GM19328 (cell line): ENCODE results near the gene USP7.
A peak's percentile ranks its signal among the peaks of the same experiment; 100 is the strongest.
"Not testable (repeated sequence)": the region's sequence is repeated elsewhere in the genome, so short reads cannot be mapped to it uniquely, and the experiment has no call there.

Source experiments
- ATAC-seq: cut with Tn5 transposase; IDR thresholded peaks from one replicate; pipeline ENCODE4 v1.9.1; 2021; ENCODE audit warnings: mild to moderate bottlenecking, moderate library complexity; ENCODE audit not compliant: unreplicated experiment

The USP7 gene

DNA sequence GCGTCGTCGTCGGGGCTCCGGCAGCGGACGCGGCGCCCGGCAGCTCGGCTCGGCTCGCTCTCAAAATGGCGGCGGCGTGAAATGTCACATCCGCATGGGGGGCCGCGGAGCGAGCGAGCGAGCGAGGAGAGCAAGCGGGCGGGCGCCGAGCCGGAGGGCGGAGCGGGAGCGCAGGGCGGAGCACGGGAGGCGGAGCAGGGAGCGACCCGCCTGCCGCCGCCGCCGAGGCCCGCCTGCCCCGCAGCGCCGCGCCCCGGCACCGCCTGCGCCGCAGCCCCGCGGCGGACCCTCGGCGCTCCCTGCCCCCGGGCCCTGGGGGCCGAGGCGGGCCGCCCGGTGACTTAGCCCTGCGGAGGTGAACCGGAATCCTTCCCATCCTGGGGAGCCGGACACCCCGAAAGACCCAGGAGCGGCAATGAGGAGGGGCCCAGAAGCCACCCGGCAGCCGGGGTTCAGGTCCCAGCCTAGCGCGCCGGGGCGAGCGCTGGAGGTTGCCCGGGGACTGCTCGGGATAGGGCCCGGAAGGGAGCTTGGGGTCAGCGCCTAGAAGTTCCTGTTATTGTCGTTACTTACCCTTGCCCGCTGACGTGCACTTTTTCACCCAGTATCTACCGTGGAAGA, at the start of gene USP7:
Gene USP7 (minus strand): TSS at position 86 of the 621 bp plus-strand sequence. CDS start 621 bp downstream, outside the sequence.
- peak; percentile 78 for ATAC-seq

DNA sequence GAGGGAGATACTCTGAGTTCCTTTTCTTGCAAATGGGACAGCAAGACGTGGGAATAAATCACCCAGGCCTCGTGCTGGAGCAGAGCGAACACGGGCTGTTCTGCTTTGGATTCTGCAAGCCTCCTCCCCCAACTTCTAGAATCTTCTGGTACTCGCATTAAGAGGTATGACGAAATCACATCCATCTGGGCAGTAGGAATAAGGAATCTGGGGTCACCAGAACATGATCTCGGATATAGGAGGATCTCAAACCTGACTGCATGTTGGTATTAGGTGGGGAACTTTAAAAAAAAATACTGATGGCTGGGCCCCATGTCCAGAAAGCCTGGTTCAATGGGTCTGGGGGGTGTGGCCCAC, 49.8 kb upstream of the USP7 start:
- no peak for ATAC-seq

DNA sequence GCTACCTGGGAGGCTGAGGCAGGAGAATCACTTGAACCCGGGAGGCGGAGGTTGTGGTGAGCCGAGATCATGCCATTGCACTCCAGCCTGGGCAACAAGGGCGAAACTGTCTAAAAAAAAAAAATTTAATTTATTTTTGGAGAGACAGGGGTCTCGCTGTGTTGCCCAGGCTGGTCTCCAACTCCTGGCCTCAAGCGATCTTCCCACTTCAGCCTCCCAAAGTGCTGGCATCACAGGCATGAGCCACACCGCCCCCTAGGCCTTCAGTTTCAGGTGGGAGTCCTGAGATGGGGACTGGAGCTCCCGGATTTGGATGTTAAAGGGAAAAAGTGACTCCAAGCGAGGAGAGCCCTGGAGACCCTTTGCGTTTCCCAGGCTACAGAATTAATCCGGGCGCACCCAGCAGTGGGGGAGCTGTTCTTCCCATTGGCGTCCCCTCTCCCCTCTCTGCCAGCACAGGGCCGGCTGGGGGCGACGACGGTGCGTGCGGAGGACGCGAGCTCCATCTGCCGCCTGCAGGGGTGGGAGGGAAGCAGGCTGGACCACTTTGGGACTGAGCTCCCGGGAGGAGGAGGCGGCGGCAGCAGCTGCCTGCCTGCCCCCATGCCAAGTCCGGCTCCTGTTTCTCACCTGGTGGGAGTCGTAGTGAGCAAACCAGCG, 49.3 kb upstream of the USP7 start:
- ATAC-seq, result no peak

DNA sequence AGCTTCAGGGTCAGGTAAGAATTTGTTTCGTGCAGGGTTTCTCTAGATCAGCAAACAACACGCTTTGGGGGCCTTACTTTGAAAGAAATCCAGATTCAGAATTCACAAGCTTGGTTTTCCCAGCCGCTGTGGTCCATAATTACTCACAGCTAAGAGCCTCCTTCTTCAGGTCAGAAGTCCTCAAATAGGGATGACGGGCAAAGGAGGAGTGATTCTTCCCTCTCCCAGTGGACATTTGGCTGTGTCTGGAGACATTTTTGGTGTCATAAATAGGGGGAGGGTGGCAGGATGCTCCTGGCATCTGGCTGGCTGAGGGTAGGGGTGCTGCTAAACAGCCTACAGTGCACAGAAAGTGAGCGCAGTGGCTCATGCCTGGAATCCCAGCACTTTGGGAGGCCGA, 48.6 kb upstream of the USP7 start:
- ATAC-seq, result no peak

DNA sequence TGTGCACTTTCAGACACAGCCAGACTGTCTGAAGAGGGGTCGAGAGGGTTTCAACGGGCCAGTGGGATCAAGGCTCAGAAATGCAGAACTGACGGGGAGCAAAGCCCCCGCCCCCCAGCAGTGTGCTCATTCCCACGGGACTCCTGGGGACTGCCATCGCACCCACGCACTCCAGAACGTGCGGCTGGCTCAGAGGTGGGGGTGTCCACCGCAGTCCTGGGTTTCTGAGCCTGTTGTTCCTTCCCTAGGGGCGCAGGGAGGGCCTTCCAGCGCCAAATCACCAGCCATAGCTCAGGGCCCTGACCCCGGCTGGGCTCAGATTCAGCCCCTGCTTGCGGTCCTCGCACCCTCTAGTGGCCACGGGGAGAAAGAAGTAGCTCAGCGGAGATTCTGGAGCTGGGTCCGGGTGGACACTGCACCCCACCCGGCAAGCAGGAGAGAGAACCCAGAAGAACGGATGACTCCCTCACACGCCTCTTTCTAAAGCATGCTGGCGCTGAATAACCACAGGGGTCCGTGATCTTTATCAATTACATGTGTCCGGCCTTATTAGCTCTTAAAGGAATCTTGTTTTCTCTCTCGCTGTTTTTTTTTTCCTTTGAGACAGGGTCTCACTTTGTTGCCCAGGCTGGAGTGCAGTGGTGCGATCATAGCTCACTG, 45.0 kb upstream of the USP7 start:
- ATAC-seq, result peak; percentile 76

DNA sequence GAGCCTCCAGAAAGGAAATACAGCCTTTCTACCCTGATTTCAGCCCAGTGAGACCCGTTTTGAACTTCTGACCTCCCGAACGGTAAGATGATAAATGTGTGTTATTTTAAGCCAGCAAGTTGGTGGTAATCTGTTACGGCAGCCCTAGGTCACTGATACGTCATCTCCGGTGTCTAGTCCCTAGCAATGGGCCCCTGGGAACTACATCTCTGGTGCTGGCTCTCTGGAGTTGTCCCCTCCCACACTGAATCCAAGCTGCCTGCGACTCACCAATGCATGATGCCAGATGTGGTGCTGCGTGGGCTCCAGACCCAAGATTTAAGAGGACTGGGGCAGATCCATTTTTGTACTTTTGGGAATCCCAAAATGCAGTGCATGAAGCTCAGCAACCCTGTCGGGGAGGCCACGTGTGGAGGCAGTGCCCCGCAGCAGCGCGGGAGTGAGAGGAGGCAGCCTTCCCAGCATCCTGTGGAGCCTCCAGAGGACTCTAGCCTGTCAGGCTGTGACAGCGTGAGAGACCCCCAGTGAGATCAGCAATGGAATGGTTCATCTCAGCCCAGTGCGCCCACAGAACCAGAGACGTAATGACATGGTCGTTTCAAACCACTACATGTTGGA, 43.6 kb upstream of the USP7 start:
- no peak for ATAC-seq

DNA sequence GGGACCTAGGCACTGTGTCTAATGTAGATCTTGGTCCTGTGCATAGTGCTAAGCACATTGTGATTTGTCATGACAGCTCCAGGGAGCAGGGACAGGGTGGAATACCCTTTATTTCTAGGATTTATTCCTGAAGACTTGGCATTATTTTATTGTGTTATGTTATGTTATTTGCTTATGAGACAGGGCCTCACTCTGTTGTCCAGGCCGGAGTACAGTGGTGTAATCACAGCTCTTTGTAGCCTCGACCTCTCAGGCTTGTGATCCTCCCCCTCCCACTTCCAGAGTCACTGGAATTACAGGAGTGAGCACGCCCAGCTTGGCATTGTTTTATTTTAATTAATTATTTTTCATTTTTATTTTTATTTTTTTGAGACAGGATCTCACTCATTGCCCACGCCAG, 40.5 kb upstream of the USP7 start:
- no peak for ATAC-seq

DNA sequence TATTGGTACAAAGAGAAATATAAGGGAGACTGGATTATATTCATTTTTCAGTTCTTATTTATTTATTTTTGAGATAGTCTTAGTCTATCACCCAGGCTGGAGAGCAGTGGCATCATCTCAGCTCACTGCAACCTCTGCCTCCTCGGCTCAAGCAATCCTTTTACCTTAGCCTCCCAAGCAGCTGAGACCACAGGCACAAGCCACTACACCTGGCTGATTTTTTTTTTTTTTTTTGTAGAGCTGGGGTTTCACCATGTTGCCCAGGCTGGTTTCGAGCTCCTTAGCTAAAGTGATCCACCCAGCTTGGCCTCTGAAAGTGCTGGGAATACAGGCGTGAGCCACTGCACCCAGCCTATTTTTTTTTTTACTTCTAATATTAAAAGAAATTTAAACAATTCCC, 40.1 kb upstream of the USP7 start:
- ATAC-seq, result no peak

DNA sequence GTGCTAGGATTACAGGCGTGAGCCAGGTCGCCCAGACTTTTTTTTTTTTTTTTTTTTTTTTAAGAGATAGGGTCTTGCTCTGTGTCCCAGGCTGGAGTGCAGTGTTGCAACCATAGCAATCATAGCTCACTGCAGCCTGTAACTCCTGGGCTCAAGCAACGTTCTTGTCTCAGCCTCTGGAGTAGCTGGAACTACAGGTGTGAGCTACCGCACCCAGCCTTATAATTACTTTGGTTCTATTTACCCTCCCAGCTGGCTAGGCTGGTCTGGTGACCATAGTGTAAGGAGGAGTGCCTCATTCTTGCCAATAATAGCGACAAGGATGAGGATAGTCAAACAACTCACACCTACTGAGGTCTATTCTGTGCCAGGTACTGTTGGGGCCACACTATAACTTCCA, 39.6 kb upstream of the USP7 start:
- ATAC-seq, result no peak

DNA sequence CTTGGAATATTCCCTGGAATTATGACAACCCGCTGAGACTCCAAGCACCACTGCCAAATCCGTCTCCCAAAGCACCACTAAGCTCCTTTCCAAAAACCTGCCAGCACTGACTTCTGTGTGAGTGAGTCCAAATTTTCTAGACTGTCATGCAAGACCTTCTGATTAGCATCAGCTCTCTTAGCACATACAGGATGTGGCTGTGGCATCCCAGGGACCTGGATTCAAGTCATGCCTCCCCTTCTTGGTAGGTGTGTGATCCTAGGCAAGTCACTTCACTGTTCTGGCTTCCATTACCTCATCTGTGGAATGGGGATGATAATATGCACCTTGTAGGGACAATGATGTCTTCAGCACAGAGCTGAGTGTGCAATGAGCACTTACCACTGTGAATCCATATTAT, 38.3 kb upstream of the USP7 start:
- ATAC-seq, result no peak

DNA sequence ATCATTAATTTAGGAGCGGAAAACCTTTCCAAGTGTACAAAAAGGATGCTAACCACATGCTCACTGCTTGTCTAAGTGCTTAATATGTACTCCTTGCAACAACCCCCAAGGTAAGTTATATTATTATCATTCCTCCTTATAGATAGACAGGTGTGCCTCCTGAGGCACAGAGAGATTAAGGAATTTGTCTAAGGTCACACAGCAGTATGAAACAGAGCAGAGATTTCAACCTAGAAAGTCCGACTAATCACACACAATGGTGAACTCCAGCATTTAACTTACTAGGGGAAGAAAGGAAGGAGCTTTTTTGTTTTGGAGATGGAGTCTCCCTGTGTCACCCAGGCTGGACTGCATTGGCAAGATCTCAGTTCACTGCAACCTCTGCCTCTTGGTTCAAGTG, 37.0 kb upstream of the USP7 start:
- no peak for ATAC-seq

DNA sequence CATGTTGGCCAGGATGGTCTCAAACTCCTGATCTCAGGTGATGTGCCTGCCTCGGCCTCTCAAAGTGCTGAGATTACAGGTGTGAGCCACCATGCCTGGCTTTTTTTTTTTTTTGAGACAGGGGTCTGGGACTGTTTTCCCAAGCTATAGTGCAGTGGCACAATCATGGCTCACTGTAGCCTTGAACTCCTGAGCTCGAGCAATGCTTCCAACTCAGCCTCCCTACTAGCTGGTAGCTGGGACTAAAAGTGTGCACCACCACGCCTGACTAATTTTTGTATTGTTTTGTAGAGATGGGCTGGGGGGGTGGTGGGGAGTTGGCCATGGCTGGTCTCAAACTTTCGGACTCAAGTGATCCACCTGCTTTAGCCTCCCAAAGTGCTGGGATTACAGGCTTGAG, 36.1 kb upstream of the USP7 start:
- no peak for ATAC-seq

DNA sequence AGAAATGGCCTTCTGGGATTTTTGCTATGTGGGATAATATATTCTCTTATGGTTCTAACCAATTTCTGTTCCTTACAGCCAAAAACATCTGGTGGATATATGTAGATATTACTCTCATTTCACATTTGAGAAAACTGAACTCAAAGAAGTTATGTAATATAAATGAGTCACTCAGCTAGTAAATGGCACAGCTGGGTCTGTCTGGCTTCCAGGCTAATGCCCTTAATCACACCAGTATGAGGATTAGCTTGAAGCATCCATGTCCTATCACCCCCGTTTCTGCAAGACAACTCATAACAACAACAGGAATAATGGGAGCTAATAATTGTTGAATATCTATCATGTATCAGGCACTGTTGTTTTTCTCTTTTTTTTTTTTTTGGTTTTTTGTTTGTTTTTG, 34.4 kb upstream of the USP7 start:
- ATAC-seq, result no peak

DNA sequence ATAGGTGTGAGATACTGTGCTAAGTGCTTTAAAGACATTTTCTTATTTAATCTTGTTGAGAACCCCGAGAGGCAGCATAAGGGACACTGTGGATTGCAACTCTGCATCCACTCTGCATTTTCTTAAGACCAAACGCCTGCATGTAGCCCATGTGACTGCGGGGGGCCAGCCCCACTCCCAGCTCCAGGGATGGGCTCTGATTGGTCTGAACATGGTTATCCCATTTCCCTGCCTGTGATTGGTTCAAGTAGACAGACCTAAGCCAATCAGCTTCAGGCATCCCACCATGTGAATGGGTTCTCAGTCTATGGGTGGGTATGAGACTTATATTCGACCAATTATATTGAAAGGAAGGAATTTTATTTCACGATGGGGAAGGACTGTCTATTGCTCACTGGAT, 33.2 kb upstream of the USP7 start:
- no peak for ATAC-seq

DNA sequence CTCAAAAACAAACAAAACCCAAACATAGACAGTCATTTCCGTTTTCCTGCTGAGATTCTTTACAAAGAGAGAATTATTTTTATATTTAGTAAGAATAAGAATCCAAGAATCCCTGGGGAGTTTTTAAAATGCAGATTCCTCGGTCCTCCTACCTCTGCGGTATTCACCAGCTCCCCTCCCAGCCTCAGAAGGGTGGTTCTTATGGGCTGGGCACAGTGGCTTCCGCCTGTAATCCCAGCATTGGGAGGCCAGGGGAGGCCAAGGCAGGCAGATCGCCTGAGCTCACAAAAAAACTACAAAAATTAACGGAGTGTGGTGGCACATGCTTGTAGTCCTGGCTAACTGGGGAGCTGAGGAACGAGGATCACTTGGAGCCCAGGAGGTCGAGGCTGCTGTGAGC, 26.7 kb upstream of the USP7 start:
- no peak for ATAC-seq

DNA sequence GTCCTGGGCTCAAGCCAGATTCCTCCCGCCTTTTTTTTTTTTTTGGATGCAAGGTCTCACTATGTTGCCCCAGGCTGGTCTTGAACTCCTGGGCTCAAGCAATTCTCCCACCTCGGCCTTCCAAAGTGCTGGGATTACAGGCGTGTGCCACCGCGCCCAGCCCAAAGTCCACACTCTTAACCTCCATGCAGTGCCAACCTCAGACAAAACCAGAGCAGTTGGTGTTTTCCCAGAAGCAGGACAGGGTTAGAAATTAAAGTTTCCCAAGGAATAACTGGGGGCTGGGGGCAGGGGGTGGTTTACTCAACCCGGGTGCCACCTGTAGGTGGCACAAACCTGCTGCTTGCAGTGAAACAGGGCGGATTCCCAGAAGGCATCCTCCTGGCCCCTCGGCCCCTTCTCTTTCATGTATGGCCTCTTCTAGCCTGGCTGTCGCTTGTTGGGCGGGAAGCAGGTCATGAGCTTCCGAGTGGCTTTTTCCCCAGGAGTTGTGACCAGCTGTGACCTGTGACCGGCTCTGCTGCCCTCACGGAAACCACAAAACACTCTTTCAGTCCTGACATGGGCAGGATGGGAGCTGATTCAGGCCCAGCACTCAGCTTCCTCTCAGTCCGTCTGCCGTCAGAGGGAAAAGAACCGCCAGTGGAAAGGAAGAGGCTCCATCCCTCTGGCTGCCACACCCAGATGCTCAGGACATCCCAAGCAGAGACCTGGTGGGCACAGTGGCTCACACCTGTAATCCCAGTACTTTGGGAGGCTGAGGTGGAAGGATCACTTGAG, 25.6 kb upstream of the USP7 start:
- ATAC-seq, result no peak

DNA sequence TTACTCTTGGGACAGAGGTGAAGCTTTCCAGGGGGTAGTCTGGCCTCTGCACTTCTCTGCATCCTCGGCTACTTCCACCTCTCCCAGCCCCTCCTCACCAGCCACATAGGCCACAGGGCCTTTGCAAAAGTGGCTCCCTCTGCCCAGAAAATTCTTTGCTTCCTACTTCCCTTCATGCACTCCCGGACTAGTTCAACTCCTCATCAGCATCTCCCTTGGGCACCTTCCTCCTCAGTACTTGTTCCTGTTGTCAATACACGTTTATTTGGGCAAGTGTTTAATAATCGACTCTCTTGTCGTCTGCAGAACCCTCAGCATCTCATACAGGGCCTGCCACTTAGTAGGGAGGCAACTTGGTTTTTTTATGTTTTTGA, 23.1 kb upstream of the USP7 start:
- no peak for ATAC-seq

DNA sequence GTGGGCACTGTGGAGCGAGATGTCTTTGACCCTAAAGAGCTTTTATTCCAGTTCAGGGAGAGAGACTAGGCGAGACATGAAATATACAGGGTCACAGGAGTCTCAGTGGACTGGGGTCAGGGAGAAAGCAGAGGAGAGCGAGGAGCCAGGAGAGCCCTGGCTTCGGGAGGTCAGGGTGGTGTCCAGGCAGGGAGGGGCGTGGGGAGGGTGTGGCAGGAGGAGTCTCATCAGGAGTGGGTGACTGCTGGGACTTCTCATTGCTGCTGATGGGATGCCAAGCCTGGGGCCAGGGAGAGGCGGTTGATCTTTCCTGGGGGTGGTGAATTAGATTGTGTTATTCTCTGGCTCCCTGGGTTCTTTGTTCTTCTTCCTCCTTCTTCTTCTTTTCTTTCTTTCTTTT, 22.4 kb upstream of the USP7 start:
- ATAC-seq, result no peak

DNA sequence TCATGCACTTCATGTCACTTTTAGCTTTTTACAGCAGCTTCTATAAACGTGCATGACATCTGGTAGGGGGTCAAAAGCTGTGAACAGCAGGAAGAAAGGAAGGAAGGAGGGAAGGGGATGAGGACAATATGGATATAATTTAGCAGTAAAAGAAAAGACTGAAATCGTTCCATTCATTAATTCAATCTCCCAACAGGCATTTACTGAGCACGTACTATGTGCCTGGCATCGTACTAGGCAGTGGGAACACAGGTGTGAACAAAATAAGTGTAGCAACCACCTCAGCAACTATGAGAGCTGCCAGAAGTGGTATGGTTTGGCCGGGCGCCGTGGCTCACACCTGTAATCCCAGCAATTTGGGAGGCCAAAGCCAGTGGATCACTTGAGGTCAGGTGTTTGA, 19.1 kb upstream of the USP7 start:
- no peak for ATAC-seq

DNA sequence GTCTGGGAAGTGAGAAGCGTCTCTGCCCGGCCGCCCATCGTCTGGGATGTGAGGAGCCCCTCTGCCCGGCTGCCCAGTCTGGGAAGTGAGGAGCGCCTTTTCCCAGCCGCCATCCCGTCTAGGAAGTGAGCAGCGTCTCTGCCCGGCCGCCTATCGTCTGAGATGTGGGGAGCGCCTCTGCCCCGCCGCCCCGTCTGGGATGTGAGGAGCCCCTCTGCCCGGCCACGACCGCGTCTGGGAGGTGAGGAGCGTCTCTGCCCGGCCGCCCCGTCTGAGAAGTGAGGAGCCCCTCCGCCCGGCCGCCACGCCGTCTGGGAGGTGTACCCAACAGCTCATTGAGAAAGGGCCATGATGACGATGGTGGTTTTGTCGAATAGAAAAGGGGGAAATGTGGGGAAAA, 18.2 kb upstream of the USP7 start:
- not testable (repeated sequence) for ATAC-seq

DNA sequence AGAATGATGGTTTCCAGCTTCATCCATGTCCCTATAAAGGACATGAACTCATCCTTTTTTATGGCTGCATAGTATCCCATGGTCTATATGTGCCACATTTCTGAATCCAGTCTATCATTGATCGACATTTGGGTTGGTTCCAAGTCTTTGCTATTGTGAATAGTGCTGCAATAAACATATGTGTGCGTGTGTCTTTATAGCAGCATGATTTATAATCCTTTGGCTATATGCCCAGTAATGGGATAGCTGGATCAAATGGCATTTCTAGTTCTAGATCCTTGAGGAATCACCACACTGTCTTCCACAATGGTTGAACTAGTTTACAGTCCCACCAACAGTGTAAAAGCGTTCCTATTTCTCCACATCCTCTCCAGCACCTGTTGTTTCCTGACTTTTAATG, 12.5 kb upstream of the USP7 start:
- ATAC-seq, result not testable (repeated sequence)
